ENCODE results near the gene MRPL21.

MRPL21 gene

GRCh38 chr11:68923614-68924013 is 20.0 kb upstream of the MRPL21 start:
- H3K9me3 ChIP-seq (replicated peaks; ENCODE audit: insufficient read depth, low read length), result no peaks in the 10 kb centered on the region
- H4K20me1 ChIP-seq (ENCODE audit: insufficient read depth, low read length), result no peaks in the 10 kb centered on the region
- no peak overlapping the region for H2AFZ ChIP-seq (ENCODE audit: low read length)
- H3K79me2 ChIP-seq (ENCODE audit: low read length), result no peaks in the 10 kb centered on the region
- H3K4me2 ChIP-seq (ENCODE audit: low read depth, low read length), result no peak overlapping the region
- no peaks in the 10 kb centered on the region for H3K9me2 ChIP-seq (replicated peaks; ENCODE audit: insufficient read depth, low read length)
- no peak overlapping the region for H3K9ac ChIP-seq (ENCODE audit: low read length)
- no peak for TF ChIP-seq EZH2 (optimal IDR thresholded peaks at IDR 0.05; ENCODE audit: low read depth, low read length)
- 0 out of 2 replicates have a peak, but pooled peaks cover 4% of the 10 kb centered on the region for H3K4me1 ChIP-seq (ENCODE audit: low read length)
- peaks cover 9% of the 10 kb centered on the region for H3K36me3 ChIP-seq (replicated peaks; ENCODE audit: insufficient read depth, low read length)
- H3K27me3 ChIP-seq (replicated peaks; ENCODE audit: insufficient read depth, low read length), result no peaks in the 10 kb centered on the region
- H3K4me3 ChIP-seq (ENCODE audit: low read length), result no peak overlapping the region
- no peaks in the 10 kb centered on the region for H3F3A ChIP-seq (ENCODE audit: insufficient read depth, low read length)
- no peak overlapping the region for H3K27ac ChIP-seq (ENCODE audit: low read length)
- no peak for DNase-seq

- Histone ChIP-seq H3K4me2 (ENCODE audit: low read depth, low read length) (no peak overlapping the region), H3K9me2 (replicated peaks; ENCODE audit: insufficient read depth, low read length) (no peaks in the 10 kb centered on the region), H3K4me3 (ENCODE audit: low read length) (no peak overlapping the region), H3K27me3 (replicated peaks; ENCODE audit: insufficient read depth, low read length) (no peaks in the 10 kb centered on the region), H3K36me3 (replicated peaks; ENCODE audit: insufficient read depth, low read length) (peaks cover under 1% of the 10 kb centered on the region; the same call in 1 of the 2 replicates), H3K79me2 (ENCODE audit: low read length) (no peaks in the 10 kb centered on the region), H2AFZ (ENCODE audit: low read length) (no peak overlapping the region), H3K4me1 (ENCODE audit: low read length) (no peaks in the 10 kb centered on the region), H4K20me1 (ENCODE audit: insufficient read depth, low read length) (no peaks in the 10 kb centered on the region), H3K9ac (ENCODE audit: low read length) (no peak overlapping the region), H3K27ac (ENCODE audit: low read length) (no peak overlapping the region), H3K9me3 (replicated peaks; ENCODE audit: insufficient read depth, low read length) (no peaks in the 10 kb centered on the region), H3F3A (ENCODE audit: insufficient read depth, low read length) (no peaks in the 10 kb centered on the region)
- TF ChIP-seq CTCF (IDR thresholded peaks at IDR 0.05; ENCODE audit: low read length), result no peak
- TF ChIP-seq EZH2 (optimal IDR thresholded peaks at IDR 0.05; ENCODE audit: low read depth, low read length), result no peak
- TF ChIP-seq EZH2phosphoT487 (IDR thresholded peaks at IDR 0.05; ENCODE audit: low read length), result no peak
- no peak for DNase-seq
Observed at GRCh38 chr11:68916439-68916838, 12.8 kb upstream of the MRPL21 start.

GRCh38 chr11:68914761-68915160 is 11.1 kb upstream of the MRPL21 start:
- Histone ChIP-seq H3K27me3 (replicated peaks; ENCODE audit: insufficient read depth, low read length) (no peaks in the 10 kb centered on the region), H3K9me3 (replicated peaks; ENCODE audit: insufficient read depth, low read length) (no peaks in the 10 kb centered on the region), H3K4me2 (ENCODE audit: low read depth, low read length) (no peak overlapping the region), H3K27ac (ENCODE audit: low read length) (no peak overlapping the region), H4K20me1 (ENCODE audit: insufficient read depth, low read length) (no peaks in the 10 kb centered on the region), H3K9me2 (replicated peaks; ENCODE audit: insufficient read depth, low read length) (no peaks in the 10 kb centered on the region), H3K4me1 (ENCODE audit: low read length) (no peaks in the 10 kb centered on the region), H3K36me3 (replicated peaks; ENCODE audit: insufficient read depth, low read length) (no peaks in the 10 kb centered on the region; the same call in 1 of the 2 replicates), H3K9ac (ENCODE audit: low read length) (no peak overlapping the region), H3K4me3 (ENCODE audit: low read length) (no peak overlapping the region), H2AFZ (ENCODE audit: low read length) (no peak overlapping the region), H3K79me2 (ENCODE audit: low read length) (no peaks in the 10 kb centered on the region), H3F3A (ENCODE audit: insufficient read depth, low read length) (no peaks in the 10 kb centered on the region)
- TF ChIP-seq CTCF (IDR thresholded peaks at IDR 0.05; ENCODE audit: low read length), result no peak
- no peak for TF ChIP-seq EZH2phosphoT487 (IDR thresholded peaks at IDR 0.05; ENCODE audit: low read length)
- TF ChIP-seq EZH2 (optimal IDR thresholded peaks at IDR 0.05; ENCODE audit: low read depth, low read length), result no peak
- DNase-seq, result no peak

DNA sequence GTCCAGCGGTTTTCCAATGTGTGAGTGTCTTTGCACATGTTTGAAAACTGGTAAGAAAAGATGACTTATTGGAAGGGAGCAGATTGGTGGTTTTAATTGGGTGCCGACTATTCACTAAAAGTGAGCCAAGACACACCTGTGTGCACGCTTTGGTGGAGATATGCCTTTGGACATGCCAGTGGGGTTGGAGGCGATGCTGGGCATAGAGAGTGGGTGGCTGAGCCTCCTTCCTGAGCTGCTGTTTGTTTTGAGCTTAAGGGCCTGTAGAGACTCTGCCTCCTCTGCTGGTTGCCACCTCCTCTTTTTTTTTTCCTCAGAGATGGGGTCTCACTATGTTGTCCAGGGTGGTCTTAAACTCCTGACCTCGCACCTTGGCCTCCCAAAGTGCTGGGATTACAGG is 9.6 kb upstream of the MRPL21 start:
- TF ChIP-seq EZH2phosphoT487 (IDR thresholded peaks at IDR 0.05; ENCODE audit: low read length) (no peak), CTCF (IDR thresholded peaks at IDR 0.05; ENCODE audit: low read length) (no peak), EZH2 (optimal IDR thresholded peaks at IDR 0.05; ENCODE audit: low read depth, low read length) (no peak)
- H3K9me3 ChIP-seq (replicated peaks; ENCODE audit: insufficient read depth, low read length), result no peaks in the 10 kb centered on the region
- H3K4me2 ChIP-seq (ENCODE audit: low read depth, low read length), result no peak overlapping the region
- H3K36me3 ChIP-seq (replicated peaks; ENCODE audit: insufficient read depth, low read length), result no peaks in the 10 kb centered on the region; the same call in 1 of the 2 replicates
- H3F3A ChIP-seq (ENCODE audit: insufficient read depth, low read length), result no peaks in the 10 kb centered on the region
- no peaks in the 10 kb centered on the region for H3K27me3 ChIP-seq (replicated peaks; ENCODE audit: insufficient read depth, low read length)
- no peak overlapping the region for H3K4me3 ChIP-seq (ENCODE audit: low read length)
- H3K79me2 ChIP-seq (ENCODE audit: low read length), result no peaks in the 10 kb centered on the region
- no peak for DNase-seq
- H2AFZ ChIP-seq (ENCODE audit: low read length), result no peak overlapping the region
- H3K9ac ChIP-seq (ENCODE audit: low read length), result no peak overlapping the region
- H3K4me1 ChIP-seq (ENCODE audit: low read length), result no peaks in the 10 kb centered on the region
- H3K9me2 ChIP-seq (replicated peaks; ENCODE audit: insufficient read depth, low read length), result no peaks in the 10 kb centered on the region
- no peak overlapping the region for H3K27ac ChIP-seq (ENCODE audit: low read length)
- no peaks in the 10 kb centered on the region for H4K20me1 ChIP-seq (ENCODE audit: insufficient read depth, low read length)

Data from MM.1S (cell line).